NCI-H187 treated with DMSO at 0.1 percent for 48 hours (cell line): ENCODE measurements around the gene CSNK2A2.
A peak's percentile ranks its signal among the peaks of the same experiment; 100 is the strongest.

ENCODE experiments used
- DNase-seq: peaks from one replicate; lab custom pipeline; 2025; lab: John Stamatoyannopoulos, UW

The CSNK2A2 gene

GRCh38 chr16:58138852-58139251 lies 59.1 kb downstream of the CSNK2A2 start:
- DNase-seq: no peak

- no peak for DNase-seq
Measured at GRCh38 chr16:58137581-58137980, 60.3 kb downstream of the CSNK2A2 start.

- peak; percentile 93 for DNase-seq
Measured at GRCh38 chr16:58129097-58129936, 68.6 kb downstream of the CSNK2A2 start, which contains the start of gene CFAP20. TSS of gene CFAP20 (minus strand) at chr16:58129381. CDS start at chr16:58129115, 266 bp downstream.

GRCh38 chr16:58128711-58129096 lies 69.2 kb downstream of the CSNK2A2 start:
- DNase-seq: no peak

GRCh38 chr16:58128181-58128631 lies 69.7 kb downstream of the CSNK2A2 start:
- DNase-seq: no peak

- DNase-seq: no peak
Measured at GRCh38 chr16:58127634-58128033, 70.3 kb downstream of the CSNK2A2 start.

- no peak for DNase-seq
Measured at GRCh38 chr16:58127033-58127556, 70.8 kb downstream of the CSNK2A2 start.

- DNase-seq: no peak
Measured at GRCh38 chr16:58126451-58126961, 71.4 kb downstream of the CSNK2A2 start.

GRCh38 chr16:58125781-58126335 lies 72.0 kb downstream of the CSNK2A2 start:
- DNase-seq: no peak

GRCh38 chr16:58125041-58125440 lies 72.9 kb downstream of the CSNK2A2 start:
- DNase-seq: no peak

- DNase-seq: no peak
Measured at GRCh38 chr16:58124601-58124915, 73.3 kb downstream of the CSNK2A2 start.

- no peak for DNase-seq
Measured at GRCh38 chr16:58123896-58124600, 73.9 kb downstream of the CSNK2A2 start.

- no peak for DNase-seq
Measured at GRCh38 chr16:58121132-58121531, 76.8 kb downstream of the CSNK2A2 start.

- no peak for DNase-seq
Measured at GRCh38 chr16:58120234-58120633, 77.7 kb downstream of the CSNK2A2 start.

GRCh38 chr16:58119509-58119845 lies 78.4 kb downstream of the CSNK2A2 start:
- DNase-seq: no peak

- DNase-seq: no peak
Measured at GRCh38 chr16:58118801-58119508, 79.0 kb downstream of the CSNK2A2 start.

GRCh38 chr16:58116529-58116928 lies 81.4 kb downstream of the CSNK2A2 start:
- no peak for DNase-seq

GRCh38 chr16:58116081-58116480 lies 81.8 kb downstream of the CSNK2A2 start:
- DNase-seq: no peak

- no peak for DNase-seq
Measured at GRCh38 chr16:58114827-58115825, 82.8 kb downstream of the CSNK2A2 start.

- no peak for DNase-seq
Measured at GRCh38 chr16:58111302-58111627, 86.6 kb downstream of the CSNK2A2 start.
